Heart left ventricle (tissue), 13 donors: ENCODE results near the gene SCGB1C1.

Experiments used
- POLR2A ChIP-seq, 2 donors: fragments of 450-650 bp; IDR thresholded peaks; one replicate each; pipeline ENCODE4 v1.6.1; 2017; ENCODE audit warnings: antibody characterized with exemption in 2 of 2, mild to moderate bottlenecking in 2 of 2, moderate library complexity in 2 of 2
- TF ChIP-seq, protein P1 (sequence below), 12 donors: fragments of 200-600 bp; sonication (generic) in 4 of 12; IDR thresholded peaks; one replicate each; pipeline versions ENCODE4 v1.5.0 to v1.8.0; 2018 to 2022; ENCODE audit warnings: antibody characterized with exemption in 12 of 12, mild to moderate bottlenecking in 5 of 12
- donor health status: ischemic (EF 13 %, LVEDD 7.1; RV severe dilation, severe dysfunction).
- donor health status: DM: no; HTN: yes; CAD: no.
- donor health status: DM: no; HTN: no; CAD: no.
- donor health status: ischemic (EF 25% LVEDD 6.9; RV normal size, moderate dysfunction).
- donor health status: ischemic (EF 25% LVEDD 5.7; RV mildly dilated, moderate dysfunction).
- donor health status: ischemic (EF 35%, LVEDD 5.7; RV mildly dilated, moderate dysfunction).
- donor health status: nonischemic (EF 11% LVEDD 7.7; RV severe dilation, severe dysfunction).
- donor health status: DM: yes; HTN: yes; CAD: no.
- donor health status: PGD.
- donor health status: ischemic (EF 29% LVEDD 5.4; RV normal size, mild dysfunction).
- donor health status: nonischemic (EF 23%, LVEDD 6.1; RV moderate dilation, normal function).

DNA sequence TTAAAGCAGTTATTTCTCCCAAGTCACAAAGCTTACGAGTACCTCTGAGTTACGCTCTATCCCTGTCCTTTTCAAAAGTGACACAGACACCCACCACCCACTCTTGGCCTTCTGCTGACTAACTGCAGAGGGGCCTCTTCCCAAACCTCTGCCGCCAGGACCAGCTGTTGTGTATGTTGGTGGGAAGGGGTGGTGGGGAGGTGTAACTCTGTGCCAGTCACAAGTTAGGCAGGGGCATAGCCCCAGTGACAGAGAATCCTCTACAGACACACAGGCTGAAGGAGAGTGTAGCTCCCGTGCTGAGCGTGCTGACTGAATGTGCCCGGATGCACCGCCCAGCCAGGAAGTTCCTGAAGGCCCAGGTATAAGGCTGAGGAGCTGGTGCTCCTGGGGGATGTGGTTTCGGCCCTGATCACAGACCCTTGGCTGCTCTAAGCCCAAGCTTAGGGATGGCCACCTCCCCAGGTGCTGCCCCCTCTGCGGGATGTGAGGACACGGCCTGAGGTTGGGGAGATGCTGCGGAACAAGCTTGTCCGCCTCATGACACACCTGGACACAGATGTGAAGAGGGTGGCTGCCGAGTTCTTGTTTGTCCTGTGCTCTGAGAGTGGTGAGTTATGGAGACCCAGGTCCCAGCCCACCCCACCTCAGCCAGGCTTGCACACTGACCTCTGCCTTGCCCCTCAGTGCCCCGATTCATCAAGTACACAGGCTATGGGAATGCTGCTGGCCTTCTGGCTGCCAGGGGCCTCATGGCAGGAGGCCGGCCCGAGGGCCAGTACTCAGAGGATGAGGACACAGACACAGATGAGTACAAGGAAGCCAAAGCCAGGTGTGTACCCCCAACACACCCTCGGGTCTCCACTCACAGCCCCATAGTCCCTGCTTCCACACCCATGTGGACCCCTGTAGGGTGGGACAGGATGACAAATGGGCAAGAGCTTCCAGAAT, 19.5 kb downstream of the SCGB1C1 start:
- TF ChIP-seq, protein P1, sequence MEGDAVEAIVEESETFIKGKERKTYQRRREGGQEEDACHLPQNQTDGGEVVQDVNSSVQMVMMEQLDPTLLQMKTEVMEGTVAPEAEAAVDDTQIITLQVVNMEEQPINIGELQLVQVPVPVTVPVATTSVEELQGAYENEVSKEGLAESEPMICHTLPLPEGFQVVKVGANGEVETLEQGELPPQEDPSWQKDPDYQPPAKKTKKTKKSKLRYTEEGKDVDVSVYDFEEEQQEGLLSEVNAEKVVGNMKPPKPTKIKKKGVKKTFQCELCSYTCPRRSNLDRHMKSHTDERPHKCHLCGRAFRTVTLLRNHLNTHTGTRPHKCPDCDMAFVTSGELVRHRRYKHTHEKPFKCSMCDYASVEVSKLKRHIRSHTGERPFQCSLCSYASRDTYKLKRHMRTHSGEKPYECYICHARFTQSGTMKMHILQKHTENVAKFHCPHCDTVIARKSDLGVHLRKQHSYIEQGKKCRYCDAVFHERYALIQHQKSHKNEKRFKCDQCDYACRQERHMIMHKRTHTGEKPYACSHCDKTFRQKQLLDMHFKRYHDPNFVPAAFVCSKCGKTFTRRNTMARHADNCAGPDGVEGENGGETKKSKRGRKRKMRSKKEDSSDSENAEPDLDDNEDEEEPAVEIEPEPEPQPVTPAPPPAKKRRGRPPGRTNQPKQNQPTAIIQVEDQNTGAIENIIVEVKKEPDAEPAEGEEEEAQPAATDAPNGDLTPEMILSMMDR (IDR thresholded peaks at IDR 0.05), result no peak
- no peak for TF ChIP-seq POLR2A (IDR thresholded peaks at IDR 0.05)
